ENCODE data around the gene REG1B.

DNA sequence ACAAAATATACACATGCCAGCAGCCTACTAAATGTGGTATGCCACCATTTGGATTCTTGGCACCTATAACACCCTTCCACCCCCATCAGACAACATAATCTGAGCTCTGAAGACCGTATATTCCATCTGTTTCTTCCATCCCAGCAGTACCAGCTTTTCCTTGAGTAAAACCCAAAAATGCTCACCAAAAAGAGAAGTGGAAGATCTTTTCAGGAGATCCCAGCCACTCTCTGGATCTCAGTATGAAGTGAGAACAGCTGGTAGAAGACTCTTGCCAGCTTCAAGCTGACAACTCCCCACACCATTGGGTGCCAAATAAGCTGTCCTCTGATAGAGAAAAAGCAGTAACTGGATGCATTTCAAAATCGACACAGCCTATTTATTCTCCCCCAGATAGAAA is 22.6 kb downstream of the REG1B start:
- TF ChIP-seq GATA2 (IDR thresholded peaks at IDR 0.05; ENCODE audit: low read depth, low read length) (no peak), GATA3 (IDR thresholded peaks at IDR 0.05; ENCODE audit: low read depth, low read length) (no peak)
